ENCODE data around the gene MTERF4.

MTERF4 gene

GRCh38 chr2:241091201-241091600 is 10.9 kb downstream of the MTERF4 start:
- no peak for DNase-seq (ENCODE audit: low read depth in 1 of 2, low spot score in 1 of 2)

GRCh38 chr2:241088791-241089732 is 13.0 kb downstream of the MTERF4 start:
- DNase-seq (ENCODE audit: low read depth in 1 of 2, low spot score in 1 of 2), result no peak

- no peak for DNase-seq (ENCODE audit: low read depth in 1 of 2, low spot score in 1 of 2)
Measured at GRCh38 chr2:241088376-241088775, 13.7 kb downstream of the MTERF4 start.

GRCh38 chr2:241087420-241088268 is 14.4 kb downstream of the MTERF4 start:
- DNase-seq (ENCODE audit: low read depth in 1 of 2, low spot score in 1 of 2), result no peak

GRCh38 chr2:241084856-241085444 is 17.1 kb downstream of the MTERF4 start:
- no peak for DNase-seq (ENCODE audit: low read depth in 1 of 2, low spot score in 1 of 2)

GRCh38 chr2:241083091-241083415 is 19.0 kb downstream of the MTERF4 start:
- no peak for DNase-seq (ENCODE audit: low read depth in 1 of 2, low spot score in 1 of 2)

- no peak for DNase-seq (ENCODE audit: low read depth in 1 of 2, low spot score in 1 of 2)
Measured at GRCh38 chr2:241082341-241083090, 19.6 kb downstream of the MTERF4 start.

- no peak for DNase-seq (ENCODE audit: low read depth in 1 of 2, low spot score in 1 of 2)
Measured at GRCh38 chr2:241081643-241082340, 20.3 kb downstream of the MTERF4 start.

GRCh38 chr2:241081190-241081642 is 20.9 kb downstream of the MTERF4 start:
- no peak for DNase-seq (ENCODE audit: low read depth in 1 of 2, low spot score in 1 of 2)

GRCh38 chr2:241080405-241081189 is 21.5 kb downstream of the MTERF4 start:
- no peak for DNase-seq (ENCODE audit: low read depth in 1 of 2, low spot score in 1 of 2)

- no peak for DNase-seq (ENCODE audit: low read depth in 1 of 2, low spot score in 1 of 2)
Measured at GRCh38 chr2:241074901-241075540, 27.1 kb downstream of the MTERF4 start.

- no peak for DNase-seq (ENCODE audit: low read depth in 1 of 2, low spot score in 1 of 2)
Measured at GRCh38 chr2:241074065-241074818, 27.8 kb downstream of the MTERF4 start.

- DNase-seq (ENCODE audit: low read depth in 1 of 2, low spot score in 1 of 2), result no peak
Measured at GRCh38 chr2:241073166-241074064, 28.7 kb downstream of the MTERF4 start.

- DNase-seq (ENCODE audit: low read depth in 1 of 2, low spot score in 1 of 2), result no peak
Measured at GRCh38 chr2:241072553-241073165, 29.4 kb downstream of the MTERF4 start.

GRCh38 chr2:241072151-241072550 is 29.9 kb downstream of the MTERF4 start:
- DNase-seq (ENCODE audit: low read depth in 1 of 2, low spot score in 1 of 2), result no peak

- no peak for DNase-seq (ENCODE audit: low read depth in 1 of 2, low spot score in 1 of 2)
Measured at GRCh38 chr2:241071677-241072111, 30.4 kb downstream of the MTERF4 start.

Data from stimulated activated CD4-positive, alpha-beta T cell treated with anti-CD3 and anti-CD28 coated beads, Interleukin-15, amount 100 ng/mL, for 1 hour (primary cell).